HG03159 (cell line): ENCODE results near the gene HSPA8.
"Not testable (repeated sequence)": the region's sequence is repeated elsewhere in the genome, so short reads cannot be mapped to it uniquely, and the experiment has no call there.

Experiments
- ATAC-seq: cut with Tn5 transposase; IDR thresholded peaks from one replicate; pipeline ENCODE4 v1.9.1; 2021; ENCODE audit warnings: mild to moderate bottlenecking, moderate library complexity; ENCODE audit not compliant: unreplicated experiment

The HSPA8 gene

DNA sequence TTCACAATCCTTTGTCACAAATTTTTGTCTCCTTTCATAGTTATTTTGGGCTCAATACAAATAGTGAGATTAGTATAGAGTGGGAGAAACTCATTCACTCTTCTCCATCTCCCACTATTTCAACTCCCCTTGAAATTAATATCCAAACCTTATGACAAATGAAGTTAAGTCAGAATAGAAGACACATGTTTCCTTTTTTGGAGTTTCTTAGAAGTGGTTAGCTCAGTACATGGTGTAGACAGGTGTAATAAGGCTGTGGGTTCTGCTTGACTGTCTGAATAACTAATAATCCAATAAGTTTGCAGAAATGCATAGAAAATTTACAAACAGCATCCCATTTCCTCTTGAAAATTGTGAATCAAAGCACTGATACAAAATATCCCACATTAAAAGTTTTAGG, 10.8 kb upstream of the HSPA8 start:
- no peak for ATAC-seq

DNA sequence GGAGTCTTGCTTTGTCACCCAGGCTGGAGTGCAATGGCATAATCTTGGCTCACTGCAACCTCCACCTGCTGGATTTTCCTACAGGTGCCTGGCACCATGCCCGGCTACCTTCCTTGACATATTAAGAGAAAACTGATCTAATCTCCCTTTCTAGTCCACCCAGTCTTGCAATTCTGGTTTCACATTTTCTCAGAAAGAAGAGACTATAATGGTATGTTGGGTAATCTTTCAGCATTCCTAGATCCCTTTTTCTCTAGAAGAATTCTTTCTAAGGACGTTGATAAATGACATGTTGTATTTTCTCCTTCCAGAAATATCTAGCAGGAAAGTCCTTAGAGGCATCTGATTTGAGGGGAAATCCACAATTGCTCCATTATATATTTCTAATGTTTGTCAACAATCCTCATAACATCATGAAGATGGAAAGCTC, 10.4 kb upstream of the HSPA8 start:
- no peak for ATAC-seq

DNA sequence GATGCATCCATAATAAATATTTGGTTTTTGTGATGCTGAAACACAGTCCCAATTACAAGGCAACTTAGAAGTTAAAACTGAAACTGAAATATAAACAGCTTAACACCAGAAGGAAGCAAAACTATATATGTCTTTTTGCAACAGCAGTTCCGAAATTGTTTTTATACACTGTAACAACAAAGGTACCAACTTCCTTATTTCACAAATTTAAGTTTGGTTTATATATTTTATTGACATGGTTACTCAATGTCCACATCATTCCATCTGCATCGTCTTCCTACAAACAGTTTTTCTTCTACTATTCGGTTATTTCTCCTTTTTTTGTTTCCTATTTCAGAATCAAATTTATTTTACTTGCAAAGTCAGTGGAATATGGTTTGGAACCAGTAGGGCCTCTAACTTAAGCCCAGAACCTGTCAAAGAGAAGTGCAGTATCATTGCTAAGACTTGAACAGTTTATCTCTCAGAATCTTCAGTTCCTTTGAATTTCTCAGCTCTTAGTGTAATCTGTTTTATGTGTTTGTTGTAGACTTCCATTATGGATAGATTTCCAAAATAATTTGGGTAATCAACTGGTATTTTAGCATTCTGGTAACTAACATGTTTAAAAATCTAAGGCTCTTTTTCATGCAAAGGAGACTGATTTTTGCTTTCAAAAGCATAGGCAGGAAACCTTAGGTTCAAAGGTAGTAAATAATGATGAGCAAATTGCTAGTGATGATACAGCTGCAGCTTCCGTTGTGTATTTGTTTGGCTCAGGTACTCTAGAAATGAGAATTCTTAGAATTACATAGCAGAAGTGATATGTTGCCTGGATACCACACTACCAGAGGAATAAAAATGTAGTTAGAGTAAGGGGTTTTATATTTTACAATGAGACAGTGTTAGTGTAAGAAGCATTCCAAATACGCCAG, 8.2 kb upstream of the HSPA8 start:
- peak; percentile 65 for ATAC-seq

DNA sequence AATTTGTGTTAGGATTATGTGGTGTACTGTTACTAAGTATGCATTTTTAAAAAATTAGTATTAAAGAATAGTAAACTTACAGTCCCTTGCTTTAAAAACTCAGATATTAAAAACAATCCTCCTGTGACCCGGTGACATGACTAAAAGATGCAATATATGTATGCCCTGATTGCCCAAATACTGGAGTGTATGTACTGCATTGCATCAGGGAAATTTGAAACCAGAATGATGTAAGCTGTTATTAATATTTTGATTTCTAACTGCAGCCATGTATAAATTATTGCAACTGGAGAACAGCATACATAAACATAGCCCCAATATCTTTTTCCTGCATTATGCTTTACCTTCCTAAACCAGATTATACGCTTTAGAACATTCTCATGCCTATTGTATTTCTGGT, 3.7 kb upstream of the HSPA8 start:
- ATAC-seq = no peak

DNA sequence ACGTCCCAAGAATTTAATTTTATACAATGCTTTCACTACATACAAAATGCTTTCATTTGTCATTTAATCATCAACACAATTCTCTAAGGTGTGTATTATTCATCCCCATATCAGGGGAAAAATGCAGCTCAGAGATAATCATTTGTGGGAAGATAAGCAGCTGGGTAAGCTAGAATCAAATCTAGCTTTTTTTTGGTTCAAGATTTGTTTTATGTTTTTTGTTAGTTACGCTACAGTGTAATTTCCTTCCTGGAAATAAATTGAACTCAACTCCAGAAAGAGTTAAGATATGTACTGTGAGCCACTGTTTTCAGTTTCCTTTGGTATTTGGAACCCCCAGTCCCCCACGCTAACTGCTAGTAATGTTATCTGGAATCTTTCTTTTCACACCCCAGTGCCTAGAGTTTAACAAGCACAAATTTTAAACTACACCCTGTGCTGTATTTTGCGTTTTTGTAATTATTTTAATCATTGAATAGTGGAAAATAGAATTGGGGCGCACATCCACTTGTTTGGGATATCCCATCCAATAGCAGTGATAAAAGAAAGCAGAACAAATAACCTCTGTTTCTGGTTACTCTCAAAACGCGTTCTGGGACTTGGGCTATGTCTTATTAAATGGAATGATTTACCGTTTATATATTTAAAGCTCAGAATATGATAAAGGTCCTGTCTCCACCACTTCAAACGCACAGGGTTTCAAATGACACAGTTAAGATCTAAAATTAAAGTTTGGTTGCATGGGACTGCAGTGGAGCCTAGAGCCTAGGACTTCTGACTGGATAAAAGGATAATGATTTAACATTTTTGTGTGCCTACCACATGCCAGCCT, 2.1 kb upstream of the HSPA8 start:
- no peak for ATAC-seq

DNA sequence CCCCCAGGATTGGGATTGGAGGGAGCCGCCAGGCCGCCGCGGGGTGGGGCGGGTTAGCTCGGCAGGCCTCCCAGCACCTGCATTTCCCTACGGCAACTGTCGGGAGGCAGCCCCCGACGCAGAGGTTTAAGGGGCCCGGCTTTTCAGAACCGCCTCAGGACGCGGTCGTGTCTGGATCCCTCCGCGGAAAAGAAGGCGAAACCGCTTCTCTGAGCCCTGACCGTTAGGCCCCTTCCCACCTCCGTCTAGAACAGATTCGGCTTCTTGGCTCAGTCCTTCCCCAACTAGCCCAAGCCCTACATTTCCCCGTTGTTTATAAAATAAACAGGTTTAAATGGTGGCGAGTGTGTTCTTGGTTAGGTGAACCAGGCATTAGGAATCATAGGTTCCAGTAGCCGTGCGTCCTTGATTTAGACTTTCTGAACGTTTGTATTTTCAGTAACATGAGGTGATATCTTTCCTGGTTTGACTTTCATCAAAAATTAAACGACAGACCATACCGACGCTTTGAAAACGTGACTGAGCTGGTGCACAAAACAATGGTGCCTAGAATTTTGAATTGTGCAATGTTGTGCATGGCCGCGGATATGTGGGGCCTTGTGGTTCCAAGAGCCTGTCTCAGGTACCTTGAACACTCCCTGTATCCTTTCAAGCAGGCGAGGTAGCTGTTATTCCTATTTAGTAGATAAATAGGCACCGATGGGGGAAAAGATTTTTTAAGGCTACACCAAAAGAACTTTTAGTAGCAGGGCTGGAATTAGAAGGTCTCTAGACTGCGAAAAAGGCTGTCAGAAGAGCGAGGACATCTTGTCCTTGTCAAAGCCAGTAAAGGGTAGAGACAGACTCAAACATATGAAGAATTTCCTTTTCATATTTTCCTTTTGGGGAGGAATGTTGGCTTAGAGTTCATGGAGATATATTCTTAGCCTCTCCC, 1.2 kb upstream of the HSPA8 start:
- peak; percentile 2 for ATAC-seq

DNA sequence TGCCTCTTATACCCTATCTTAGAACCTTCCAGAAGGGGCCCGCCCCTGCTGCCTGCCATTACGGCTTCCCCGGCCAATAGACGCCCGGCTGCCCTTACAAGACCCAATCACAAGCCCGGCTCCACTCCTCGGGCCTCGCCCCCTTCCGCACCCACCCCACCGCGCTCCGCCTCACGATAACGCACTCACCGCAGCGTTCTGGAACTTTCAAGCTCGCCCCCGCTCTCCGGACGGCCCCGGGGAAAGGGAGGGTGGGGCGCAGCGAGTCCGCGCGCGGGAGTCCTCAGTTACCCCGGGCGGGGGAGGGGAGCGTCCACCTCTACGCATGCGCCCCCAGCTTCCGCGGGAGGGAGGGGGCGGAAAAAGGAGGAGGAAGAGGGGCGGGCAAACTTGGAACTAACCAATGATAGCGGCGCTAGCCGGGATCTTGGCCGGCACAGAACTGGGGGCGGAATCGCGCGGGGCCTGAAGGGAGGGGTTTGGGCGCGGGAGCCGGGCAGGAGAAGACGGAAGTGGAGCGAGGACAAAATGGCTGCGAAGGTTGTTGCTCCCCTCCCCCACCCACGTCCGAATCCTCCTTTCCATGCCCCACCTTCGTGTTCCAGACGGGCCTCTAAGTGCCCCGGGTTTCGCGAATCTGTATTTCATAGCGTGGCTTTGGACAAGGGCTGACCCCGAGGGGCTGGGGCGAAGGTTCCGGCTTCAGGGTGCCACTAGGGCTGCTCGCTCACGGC, 389 bp upstream of the HSPA8 start:
- ATAC-seq = peak; percentile 86

DNA sequence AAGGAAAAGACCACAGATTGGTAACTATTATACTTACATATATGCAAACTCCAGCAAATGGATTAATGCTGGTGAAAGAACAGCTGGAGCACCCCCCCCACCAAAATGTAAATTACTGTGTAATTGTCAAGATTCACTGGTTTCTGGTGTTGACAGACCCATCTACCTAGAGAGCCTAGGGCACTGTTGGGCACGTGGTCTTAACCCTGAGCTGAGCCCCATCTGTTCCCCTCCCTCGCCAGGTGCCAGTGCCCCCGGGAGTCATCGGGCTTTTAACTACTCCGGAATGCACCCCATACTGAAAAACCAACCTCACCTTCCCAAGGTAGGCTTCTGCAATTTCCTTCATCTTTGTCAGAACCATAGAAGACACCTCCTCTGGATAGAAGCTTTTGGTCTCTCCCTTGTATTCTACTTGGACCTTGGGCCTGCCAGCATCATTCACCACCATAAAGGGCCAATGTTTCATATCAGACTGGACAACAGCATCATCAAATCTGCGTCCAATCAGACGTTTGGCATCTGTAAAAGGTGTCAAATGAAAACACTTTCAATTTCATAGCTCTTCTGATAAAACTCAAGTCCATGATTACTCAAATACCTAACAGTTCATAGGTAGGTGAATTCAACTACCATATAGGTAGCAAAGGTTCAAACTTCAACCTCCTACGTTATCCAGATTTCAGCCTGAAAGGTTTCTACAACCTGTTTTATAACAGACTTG, 1.5 kb downstream of the HSPA8 start:
- ATAC-seq = no peak

DNA sequence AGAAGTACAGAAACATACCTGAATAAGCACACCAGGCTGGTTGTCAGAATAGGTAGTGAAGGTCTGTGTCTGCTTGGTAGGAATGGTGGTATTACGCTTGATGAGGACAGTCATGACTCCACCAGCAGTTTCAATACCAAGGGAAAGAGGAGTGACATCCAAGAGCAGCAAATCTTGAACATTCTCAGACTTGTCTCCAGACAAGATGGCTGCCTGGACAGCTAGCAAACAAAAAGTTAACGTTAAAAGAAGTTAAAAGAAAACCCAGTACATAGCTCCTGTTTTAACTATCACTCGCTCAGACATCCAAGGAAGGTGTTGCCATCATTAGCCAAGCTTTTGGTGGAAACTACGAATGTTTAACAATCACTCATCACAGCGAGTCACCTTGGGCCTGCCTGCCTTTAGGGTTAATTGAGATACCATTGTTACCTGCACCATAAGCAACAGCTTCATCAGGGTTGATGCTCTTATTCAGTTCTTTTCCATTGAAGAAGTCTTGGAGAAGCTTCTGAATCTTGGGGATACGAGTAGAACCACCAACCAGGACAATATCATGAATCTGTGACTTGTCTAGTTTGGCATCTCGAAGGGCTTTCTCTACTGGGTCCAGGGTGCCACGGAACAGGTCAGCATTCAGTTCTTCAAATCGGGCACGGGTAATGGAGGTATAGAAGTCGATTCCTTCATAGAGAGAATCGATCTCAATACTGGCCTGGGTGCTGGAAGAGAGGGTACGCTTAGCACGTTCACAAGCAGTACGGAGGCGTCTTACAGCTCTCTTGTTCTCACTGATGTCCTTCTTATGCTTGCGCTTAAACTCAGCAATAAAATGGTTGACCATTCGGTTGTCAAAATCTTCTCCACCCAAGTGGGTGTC, 2.7 kb downstream of the HSPA8 start:
- ATAC-seq = not testable (repeated sequence)

DNA sequence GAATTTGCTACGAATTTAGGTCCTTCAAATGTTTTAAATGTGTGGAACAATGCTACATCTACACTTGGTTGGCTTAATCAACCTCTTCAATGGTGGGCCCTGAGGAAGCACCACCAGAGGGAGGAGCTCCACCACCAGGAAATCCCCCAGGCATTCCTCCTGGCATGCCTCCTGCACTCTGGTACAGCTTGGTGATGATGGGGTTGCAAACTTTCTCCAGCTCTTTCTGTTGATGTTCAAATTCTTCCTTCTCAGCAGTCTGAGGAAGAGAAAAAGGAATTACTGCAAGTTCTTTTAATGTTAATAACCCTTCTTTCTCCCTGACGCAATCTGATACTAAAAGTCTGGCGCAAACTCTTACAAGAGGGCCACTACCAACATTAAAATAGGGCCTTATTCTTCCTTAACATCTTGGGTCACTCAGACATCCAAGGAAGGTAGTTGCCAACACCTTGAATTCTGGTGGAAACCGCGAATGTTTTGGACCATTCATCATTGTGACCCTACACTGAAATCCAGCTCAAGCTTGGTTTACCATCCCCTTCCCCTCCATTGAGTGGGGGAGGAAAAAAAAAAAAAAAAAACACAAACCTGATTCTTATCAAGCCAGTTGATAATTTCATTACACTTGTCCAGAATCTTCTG, 4.2 kb downstream of the HSPA8 start:
- no peak for ATAC-seq

DNA sequence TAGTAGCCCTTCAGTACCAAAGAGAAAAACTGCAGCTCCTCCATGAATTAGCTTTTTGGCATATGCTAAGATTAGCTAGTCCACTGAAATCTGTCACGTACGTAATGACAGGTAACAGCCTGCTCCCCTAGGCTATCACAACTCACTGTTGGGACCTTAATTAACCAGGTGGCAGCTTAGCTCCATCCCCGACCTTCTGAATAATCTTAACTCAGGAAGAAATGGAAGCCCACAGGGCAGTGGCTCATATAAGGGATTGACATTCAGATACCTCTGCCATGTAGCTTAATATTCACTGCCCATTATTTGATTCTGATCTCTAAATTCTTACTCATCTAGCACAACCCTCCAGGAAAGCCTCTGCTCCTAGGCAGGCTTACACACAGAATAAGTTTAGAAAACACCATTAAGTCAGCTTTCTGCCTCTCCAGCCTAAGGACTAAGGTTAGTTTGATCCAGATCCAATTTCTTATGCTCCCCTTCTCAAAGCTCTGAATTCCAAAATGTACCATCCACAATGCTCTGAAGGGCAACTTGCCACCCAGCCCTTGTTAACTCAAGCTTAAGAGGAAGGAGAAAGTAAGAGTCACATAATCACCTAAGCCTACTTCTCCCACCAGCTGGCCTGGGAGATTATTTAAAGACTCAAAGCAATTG, 5.0 kb downstream of the HSPA8 start:
- ATAC-seq = no peak

DNA sequence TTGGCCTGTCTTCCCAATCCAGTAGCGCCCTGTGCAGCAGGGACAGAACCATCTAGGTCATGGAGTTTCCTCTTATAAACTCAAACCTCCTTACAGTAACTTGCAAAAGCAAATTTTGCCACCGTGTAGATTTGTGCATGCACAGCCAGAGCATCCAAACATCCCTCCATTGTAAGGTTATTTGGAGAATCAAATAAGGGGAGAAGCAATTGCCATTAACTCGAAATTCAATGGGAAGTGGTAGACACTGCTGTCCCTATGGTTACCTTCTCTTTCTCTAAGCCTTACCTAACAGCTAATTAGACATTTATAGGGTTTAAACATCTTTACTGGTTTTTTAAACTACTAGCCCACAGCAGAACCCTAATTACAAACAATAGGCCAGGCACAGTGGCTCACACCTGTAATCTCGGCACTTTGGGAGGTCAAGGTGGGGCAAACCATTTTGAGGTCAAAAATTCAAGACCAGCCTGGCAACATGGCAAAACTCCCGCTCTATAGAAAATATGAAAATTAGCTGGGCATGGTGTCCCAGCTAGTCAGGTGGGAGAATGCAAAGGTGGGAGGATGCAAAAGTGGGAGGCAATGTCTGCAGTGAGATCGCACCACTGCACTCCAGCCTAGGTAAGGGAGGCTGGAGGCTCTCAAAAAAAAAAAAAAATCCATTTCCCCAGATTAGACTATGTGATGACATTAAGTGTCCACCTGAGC, 6.6 kb downstream of the HSPA8 start:
- no peak for ATAC-seq

DNA sequence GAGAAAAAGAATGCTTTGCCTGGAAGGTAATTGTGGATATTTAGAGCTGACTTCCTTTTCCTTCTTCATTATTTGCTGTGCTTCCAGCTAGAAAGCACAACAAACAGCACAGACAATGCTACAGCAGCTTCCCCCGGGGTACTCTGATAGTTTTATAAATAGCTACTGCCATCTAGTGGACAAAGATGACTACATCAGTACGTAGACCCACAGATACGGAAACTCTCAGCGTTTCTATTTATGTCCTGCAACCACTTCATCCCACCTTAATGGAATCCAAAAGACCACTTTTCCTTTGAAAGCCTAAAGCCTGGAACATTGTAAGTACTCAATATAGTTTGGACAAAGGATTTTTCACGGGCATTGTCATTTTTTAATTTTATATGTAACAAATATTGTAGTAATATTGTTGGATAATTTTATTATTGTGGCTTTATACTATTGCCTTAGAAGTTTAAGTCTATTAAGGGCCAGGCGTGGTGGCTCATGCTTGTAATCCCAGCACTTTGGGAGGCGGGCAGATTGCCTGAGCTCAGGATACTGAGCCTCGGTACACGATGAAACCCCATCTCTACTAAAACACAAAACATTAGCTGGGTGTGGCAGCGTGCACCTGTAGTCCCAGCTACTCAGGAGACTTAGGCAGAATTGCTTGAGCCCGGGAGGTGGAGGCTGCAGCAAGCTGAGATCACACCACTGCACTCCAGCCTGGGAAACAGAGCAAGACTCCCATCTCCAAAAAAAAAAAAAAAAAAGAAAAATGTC, 7.5 kb downstream of the HSPA8 start:
- peak; percentile 77 for ATAC-seq

DNA sequence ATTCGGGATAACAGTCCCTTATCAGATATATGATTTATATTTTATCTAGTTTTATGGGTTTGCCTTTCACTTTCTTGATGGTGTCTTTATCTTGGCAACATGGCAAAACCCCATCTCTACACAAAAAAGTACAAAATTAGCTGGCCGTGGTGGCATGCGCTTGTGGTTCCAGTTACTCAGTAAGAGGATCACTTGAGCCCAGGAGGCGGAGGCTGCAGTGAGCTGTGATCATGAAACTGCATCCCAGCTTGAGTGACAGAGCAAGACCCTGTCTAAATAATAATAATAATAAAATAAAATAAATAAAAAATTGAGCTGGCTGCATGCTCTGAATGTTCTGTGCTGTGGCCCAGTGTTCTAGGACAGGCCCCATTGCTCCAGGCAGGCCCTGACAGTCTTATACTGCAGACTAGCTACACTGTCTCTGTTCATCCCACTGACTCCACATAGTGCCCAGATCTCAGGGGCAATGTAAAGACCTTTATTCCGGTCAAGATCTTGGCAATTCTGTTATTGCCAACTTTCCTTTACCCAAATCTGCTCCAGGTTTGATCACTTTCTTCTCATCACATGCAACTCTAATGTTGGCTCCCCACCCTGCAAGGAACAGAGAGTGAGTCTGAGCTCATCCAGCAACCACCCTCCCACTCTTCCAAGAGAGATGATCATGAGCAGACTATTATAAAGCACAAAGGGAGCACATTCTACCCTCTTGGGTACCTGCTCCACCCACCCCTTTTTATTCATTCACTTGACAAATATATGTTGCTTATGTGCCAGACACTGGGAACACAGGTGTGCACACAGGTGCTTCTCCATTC, 8.8 kb downstream of the HSPA8 start:
- no peak for ATAC-seq

DNA sequence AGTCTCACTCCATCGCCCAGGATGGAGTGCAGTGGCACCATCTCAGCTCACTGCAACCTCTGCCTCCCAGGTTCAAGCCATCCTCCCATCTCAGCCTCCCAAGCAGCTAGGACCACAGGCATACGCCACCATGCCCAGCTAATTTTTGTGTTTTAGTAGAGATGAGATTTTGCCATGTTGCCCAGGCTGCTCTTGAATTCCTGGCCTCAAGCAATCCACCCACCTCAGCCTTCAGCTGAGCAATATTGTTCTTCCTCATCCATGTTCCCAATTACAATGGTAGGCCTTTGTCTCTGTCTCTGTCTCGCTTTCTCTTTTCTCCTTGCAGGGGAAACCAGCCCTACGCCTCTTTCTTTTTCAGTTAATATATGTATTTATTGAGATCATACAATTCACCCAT, 10.3 kb downstream of the HSPA8 start:
- ATAC-seq = no peak
